ENCODE measurements around the gene SLC36A2.

GRCh38 chr5:151288180-151288579, 59.2 kb downstream of the SLC36A2 start:
- TF ChIP-seq PATZ1 (CRISPR knock-in tag; IDR thresholded peaks at IDR 0.05; ENCODE audit: borderline replicate concordance) = no peak
- TF ChIP-seq TSHZ2 (CRISPR knock-in tag; IDR thresholded peaks at IDR 0.05) = no peak
- no peak for TF ChIP-seq ARNTL (CRISPR knock-in tag; IDR thresholded peaks at IDR 0.05; ENCODE audit: borderline replicate concordance, low read depth)
- no peak for TF ChIP-seq CSDC2 (CRISPR knock-in tag; IDR thresholded peaks at IDR 0.05)
- no peak for TF ChIP-seq PPARA (CRISPR knock-in tag; IDR thresholded peaks at IDR 0.05; ENCODE audit: borderline replicate concordance)
- TF ChIP-seq ZFP30 (CRISPR knock-in tag; IDR thresholded peaks at IDR 0.05) = no peak
- no peak for TF ChIP-seq RARB (CRISPR knock-in tag; IDR thresholded peaks at IDR 0.05)
- no peak for TF ChIP-seq CSRNP3 (CRISPR knock-in tag; IDR thresholded peaks at IDR 0.05)

Measured in SK-N-SH treated with all-trans-retinoic acid at 6 μM for 48 hours (cell line).